BJ (cell line): ENCODE results near the gene TAS1R3. TPM values are rescaled to one million over a fixed set of nuclear protein-coding genes. Genes with fewer than 3 reads are reported as not detected.

ENCODE experiments used
- CTCF ChIA-PET: fragments of 350-600 bp; formaldehyde crosslinking; extraction: SDS; loops from one replicate; lab custom pipeline; 2021; ENCODE audit warnings: antibody characterized with exemption, inconsistent platforms; lab: Yijun Ruan, JAX
- POLR2A ChIA-PET: fragments of 300-600 bp; sonication (Branson Sonifier 250); formaldehyde crosslinking; extraction: SDS; loops from one replicate; lab custom pipeline; 2021; ENCODE audit warnings: antibody characterized with exemption; lab: Charles Lee
- DNase-seq: peaks from one replicate; pipeline ENCODE4 v3.0.0-alpha.2; 2011; ENCODE audit warnings: low read depth
- H3K27me3 ChIP-seq: 2 replicates; pipeline ENCODE4 v1.6.0; 2011; ENCODE audit warnings: low read length; ENCODE audit not compliant: control insufficient read depth, insufficient read depth
- H3K36me3 ChIP-seq: 2 replicates; pipeline ENCODE4 v1.5.1; 2011; ENCODE audit warnings: low read length; ENCODE audit not compliant: control insufficient read depth, insufficient read depth
- H3K4me3 ChIP-seq: 2 replicates; pipeline ENCODE4 v1.5.1; 2011; ENCODE audit warnings: low read depth, mild to moderate bottlenecking, control low read depth, low read length
- polyA plus RNA-seq: library from polyadenylated mRNA; depleted of rRNA; stranded (reverse); fragments of >200 nt; gene quantifications from 2 replicates; pipeline ENCODE4 v1.2.3, GENCODE V29; 2011
- TF ChIP-seq, protein P1 (sequence below): IDR thresholded peaks from 2 replicates; pipeline ENCODE4 v1.5.1; 2011; ENCODE audit warnings: low read depth, mild to moderate bottlenecking, control low read depth, inconsistent platforms, low read length, moderate library complexity; ENCODE audit not compliant: insufficient read depth

The TAS1R3 gene
- polyA plus RNA-seq, 1 experiment, result 0.11 TPM

DNA sequence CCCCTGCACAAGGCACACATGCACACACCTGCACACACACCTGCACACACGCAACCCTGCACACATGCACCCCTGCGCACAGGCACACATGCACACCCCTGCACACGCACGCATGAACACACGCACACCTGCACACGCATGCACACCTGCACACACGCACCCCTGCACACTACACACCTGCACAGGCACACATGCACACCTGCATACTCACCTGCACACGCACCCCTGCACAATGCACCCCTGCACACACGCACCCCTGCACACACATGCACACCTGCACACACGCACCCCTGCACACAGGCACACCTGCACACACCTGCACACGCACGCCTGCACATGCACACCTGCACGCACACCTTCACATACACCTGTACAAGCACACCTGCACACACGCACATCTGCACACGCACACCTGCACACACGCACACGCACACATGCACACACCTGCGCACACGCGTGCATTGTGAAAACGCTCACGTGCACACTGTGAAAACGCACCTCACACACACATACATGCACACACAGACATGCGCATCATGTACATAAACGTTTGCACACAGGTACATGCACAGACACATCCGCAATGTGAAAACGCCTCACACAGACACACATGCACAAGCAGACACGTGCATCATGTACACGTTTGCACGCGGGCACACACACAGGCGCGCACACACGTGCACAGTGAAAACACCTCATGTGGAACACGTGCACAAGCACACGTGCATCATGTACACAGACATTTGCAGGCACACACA lies 9.9 kb downstream of the TAS1R3 start:
- POLR2A ChIA-PET, result no interaction called here
- Histone ChIP-seq H3K4me3 (no peak overlapping the region), H3K36me3 (peaks cover 31% of the 10 kb centered on the region), H3K27me3 (no peaks in the 10 kb centered on the region)
- CTCF ChIA-PET, result interaction anchor here (0.7 kb wide), 1 partner anchor 30 kb away, joined by 3 read pairs; no protein-coding TSS in a partner anchor
- DNase-seq, result no peak
- TF ChIP-seq, protein P1, sequence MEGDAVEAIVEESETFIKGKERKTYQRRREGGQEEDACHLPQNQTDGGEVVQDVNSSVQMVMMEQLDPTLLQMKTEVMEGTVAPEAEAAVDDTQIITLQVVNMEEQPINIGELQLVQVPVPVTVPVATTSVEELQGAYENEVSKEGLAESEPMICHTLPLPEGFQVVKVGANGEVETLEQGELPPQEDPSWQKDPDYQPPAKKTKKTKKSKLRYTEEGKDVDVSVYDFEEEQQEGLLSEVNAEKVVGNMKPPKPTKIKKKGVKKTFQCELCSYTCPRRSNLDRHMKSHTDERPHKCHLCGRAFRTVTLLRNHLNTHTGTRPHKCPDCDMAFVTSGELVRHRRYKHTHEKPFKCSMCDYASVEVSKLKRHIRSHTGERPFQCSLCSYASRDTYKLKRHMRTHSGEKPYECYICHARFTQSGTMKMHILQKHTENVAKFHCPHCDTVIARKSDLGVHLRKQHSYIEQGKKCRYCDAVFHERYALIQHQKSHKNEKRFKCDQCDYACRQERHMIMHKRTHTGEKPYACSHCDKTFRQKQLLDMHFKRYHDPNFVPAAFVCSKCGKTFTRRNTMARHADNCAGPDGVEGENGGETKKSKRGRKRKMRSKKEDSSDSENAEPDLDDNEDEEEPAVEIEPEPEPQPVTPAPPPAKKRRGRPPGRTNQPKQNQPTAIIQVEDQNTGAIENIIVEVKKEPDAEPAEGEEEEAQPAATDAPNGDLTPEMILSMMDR, result no peak

DNA sequence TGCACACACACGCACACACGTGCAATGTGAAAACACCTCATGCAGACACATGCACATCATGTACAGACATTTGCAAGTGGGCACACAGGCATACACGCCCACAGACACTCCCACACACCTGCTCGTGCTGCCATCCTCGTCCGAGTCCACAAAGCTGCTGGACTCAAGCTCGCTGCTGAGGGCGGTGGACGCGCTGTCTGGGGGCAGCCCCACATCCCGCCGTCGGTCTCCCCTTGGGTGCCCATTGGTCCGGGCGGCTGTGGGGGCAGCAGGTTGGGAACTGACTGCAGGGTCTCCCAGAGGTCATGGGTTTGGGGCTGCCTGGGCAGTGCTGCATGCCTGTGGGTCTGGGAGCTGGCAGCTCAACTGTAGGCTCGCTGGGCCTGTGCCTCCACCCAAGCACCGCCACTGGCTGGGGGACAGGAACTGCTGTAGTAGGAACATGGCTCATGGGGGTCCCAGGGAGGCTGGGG lies 10.5 kb downstream of the TAS1R3 start:
- ChIA-PET CTCF (interaction anchor here (0.7 kb wide), 1 partner anchor 30 kb away, joined by 3 read pairs; no protein-coding TSS in a partner anchor), POLR2A (no interaction called here)
- no peaks in the 10 kb centered on the region for H3K27me3 ChIP-seq
- TF ChIP-seq, protein P1, result no peak
- peaks cover 29% of the 10 kb centered on the region for H3K36me3 ChIP-seq
- H3K4me3 ChIP-seq, result no peak overlapping the region
- no peak for DNase-seq

DNA sequence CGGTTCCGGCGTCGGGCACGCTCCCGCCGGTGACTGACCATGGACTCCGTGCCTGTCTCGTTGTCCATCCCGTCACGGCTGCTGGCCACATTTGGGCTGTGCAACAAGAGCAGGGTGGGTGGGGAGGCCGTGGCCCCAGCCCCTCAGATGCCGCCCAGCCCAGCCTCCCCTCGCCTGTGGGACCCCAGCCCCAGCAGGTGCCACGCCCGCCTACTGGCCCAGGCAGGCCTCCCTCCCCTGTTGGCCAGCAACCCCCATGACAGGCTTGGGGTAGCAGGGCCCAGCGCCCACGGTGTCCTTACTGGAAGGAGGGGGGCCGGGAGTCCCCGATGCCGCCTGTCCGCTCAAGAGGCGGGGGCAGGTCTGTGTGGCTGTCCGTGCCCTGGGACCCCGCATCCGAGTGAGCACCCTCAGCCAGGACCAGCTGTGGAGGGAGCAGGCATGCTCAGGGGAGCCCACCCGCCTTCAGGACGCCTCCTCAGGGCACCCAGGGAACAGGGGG lies 11.0 kb downstream of the TAS1R3 start:
- Histone ChIP-seq H3K4me3 (no peak overlapping the region), H3K27me3 (no peaks in the 10 kb centered on the region), H3K36me3 (peaks cover 29% of the 10 kb centered on the region)
- POLR2A ChIA-PET, result no interaction called here
- no peak for DNase-seq
- CTCF ChIA-PET, result interaction anchor here (0.7 kb wide), 1 partner anchor 29 kb away, joined by 3 read pairs; no protein-coding TSS in a partner anchor
- TF ChIP-seq, protein P1, result no peak

DNA sequence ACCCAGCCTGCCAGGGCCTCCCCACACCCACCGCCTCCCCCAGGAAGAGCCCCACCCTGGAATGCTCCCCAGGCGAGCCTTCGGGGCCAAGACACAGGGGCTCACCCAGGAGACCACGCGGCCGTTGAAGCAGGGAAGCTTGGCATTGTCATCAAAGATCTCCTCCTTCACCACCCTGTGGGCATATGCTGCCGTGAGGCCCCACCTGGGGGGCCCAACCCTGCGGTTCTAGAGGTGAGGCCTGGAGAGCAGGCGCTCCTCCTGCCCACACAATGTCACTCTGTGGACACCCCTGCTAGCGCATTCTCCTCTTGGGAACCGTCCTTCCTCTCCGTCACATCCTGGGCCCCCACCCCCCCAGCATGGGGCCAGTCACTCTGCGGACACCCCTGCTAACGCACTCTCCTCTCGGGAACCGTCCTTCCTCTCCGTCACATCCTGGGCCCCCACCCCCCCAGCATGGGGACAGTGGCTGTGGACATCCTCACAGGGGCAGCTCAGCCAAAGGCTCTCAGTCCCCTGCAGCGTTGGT lies 11.6 kb downstream of the TAS1R3 start:
- peaks cover 28% of the 10 kb centered on the region for H3K36me3 ChIP-seq
- DNase-seq, result no peak
- ChIA-PET POLR2A (no interaction called here), CTCF (interaction anchor here (3.3 kb wide), 1 partner anchor 29 kb away, joined by 21 read pairs; no protein-coding TSS in a partner anchor)
- no peak overlapping the region for H3K4me3 ChIP-seq
- TF ChIP-seq, protein P1, result no peak
- no peaks in the 10 kb centered on the region for H3K27me3 ChIP-seq

DNA sequence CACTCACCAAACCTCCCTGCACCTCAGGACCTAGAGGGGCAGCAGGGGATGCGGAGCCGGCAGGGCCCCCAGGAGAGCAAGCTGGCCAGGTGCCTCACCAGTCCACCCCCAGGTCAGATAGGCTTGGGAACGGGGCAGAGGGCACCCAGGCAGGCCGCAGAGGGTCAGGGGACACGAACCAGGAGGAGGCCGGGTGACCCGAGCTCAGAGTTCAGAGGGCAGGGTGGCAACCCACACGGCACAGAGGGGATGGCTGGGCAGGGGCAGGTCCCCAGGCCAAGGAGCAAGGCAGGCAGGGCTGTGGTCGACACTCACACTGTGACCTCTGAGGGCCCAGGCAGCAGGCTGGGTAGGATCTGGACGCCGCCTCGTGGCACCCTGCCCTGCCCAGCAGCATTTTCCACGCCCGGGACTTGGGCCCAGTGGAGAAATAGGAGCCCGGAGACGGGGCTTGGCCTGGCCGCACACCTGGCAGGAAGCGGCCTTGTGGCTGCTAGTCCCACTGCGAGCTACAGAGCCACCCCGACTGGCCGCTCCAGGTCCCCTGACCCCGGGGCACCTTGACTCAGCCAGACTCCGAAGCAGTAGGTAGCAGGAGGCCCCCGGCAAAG lies 12.8 kb downstream of the TAS1R3 start:
- H3K4me3 ChIP-seq, result no peak overlapping the region
- peaks cover 24% of the 10 kb centered on the region for H3K36me3 ChIP-seq
- ChIA-PET POLR2A (no interaction called here), CTCF (interaction anchor here (0.6 to 3.3 kb wide), 3 partner anchors 15 to 30 kb away, joined by 3 to 21 read pairs (median 4); partner anchors contain the start of gene MXRA8)
- no peaks in the 10 kb centered on the region for H3K27me3 ChIP-seq
- TF ChIP-seq, protein P1, result no peak
- no peak for DNase-seq
